H1 (cell line): ENCODE measurements around the gene MAP10. TPM values are rescaled to one million over a fixed set of nuclear protein-coding genes. Genes with fewer than 3 reads are reported as not detected.

Source experiments
- BCL11A ChIP-seq, 2 experiments: IDR thresholded peaks; one replicate each; pipeline ENCODE4 v1.6.1; 2011; ENCODE audit warnings: low read depth in 2 of 2, low read length in 2 of 2, mild to moderate bottlenecking in 2 of 2
- CHD7 ChIP-seq: fragments of 300-600 bp; sonication (generic); IDR thresholded peaks from 2 replicates; pipeline ENCODE4 v1.7.1; 2012; ENCODE audit warnings: low read length, moderate library complexity, mild to moderate bottlenecking, inconsistent platforms; ENCODE audit not compliant: insufficient replicate concordance
- E2F6 ChIP-seq: IDR thresholded peaks from 2 replicates; pipeline ENCODE4 v1.6.1; 2012; ENCODE audit warnings: inconsistent platforms
- GABPA ChIP-seq: IDR thresholded peaks from 2 replicates; pipeline ENCODE4 v1.6.1; 2011; ENCODE audit warnings: mild to moderate bottlenecking, low read length, moderate library complexity, borderline replicate concordance; ENCODE audit not compliant: insufficient read depth
- KDM4A ChIP-seq: IDR thresholded peaks from one replicate; pipeline ENCODE4 v1.7.1; 2012; ENCODE audit warnings: low read depth, mild to moderate bottlenecking, moderate library complexity, low read length, inconsistent platforms; ENCODE audit not compliant: severe bottlenecking
- MAFK ChIP-seq: IDR thresholded peaks from 2 replicates; pipeline ENCODE4 v1.6.1; 2012; ENCODE audit warnings: low read depth, mild to moderate bottlenecking, improper control_type of control experiment, low read length
- POU5F1 ChIP-seq: IDR thresholded peaks from 2 replicates; pipeline ENCODE4 v1.6.1; 2011; ENCODE audit warnings: low read depth, mild to moderate bottlenecking, low read length, moderate library complexity
- SRF ChIP-seq: IDR thresholded peaks from 2 replicates; pipeline ENCODE4 v1.6.1; 2011; ENCODE audit warnings: mild to moderate bottlenecking, low read depth, low read length, moderate library complexity
- polyA plus RNA-seq, 7 experiments: library from polyadenylated mRNA; depleted of rRNA in 3 of 7; stranded (reverse) in 5 of 7; unstranded in 2 of 7; fragments of >200 nt in 5 of 7; fragments of 200-250 nt in 2 of 7; gene quantifications; 1 replicate in 5 of 7; 2 replicates in 1 of 7; 4 replicates in 1 of 7; pipeline versions ENCODE4 v1.2.1 to v1.2.3, GENCODE V29; 2011 to 2013; ENCODE audit warnings: missing spikeins in 2 of 7, mixed read lengths in 2 of 7
- total RNA-seq: library from RNA; stranded (reverse); fragmentation: NEBNext Ultra II Directional; extraction: Animal tissue kit (Norgen Biotek cat#: 25700); gene quantifications from 2 replicates; pipeline ENCODE4 v1.2.1, GENCODE V29; 2021
- TF ChIP-seq, protein P1 (sequence below): IDR thresholded peaks from 2 replicates; pipeline ENCODE4 v1.6.1; 2011; ENCODE audit warnings: low read depth, mild to moderate bottlenecking, low read length; ENCODE audit not compliant: insufficient read depth

The MAP10 gene
- total and polyA plus RNA-seq, 2 of the 8 experiments (the other 6 are each of a cell fraction or from before 2014, with no cell fraction given) = 1.5 to 3.5 TPM

DNA sequence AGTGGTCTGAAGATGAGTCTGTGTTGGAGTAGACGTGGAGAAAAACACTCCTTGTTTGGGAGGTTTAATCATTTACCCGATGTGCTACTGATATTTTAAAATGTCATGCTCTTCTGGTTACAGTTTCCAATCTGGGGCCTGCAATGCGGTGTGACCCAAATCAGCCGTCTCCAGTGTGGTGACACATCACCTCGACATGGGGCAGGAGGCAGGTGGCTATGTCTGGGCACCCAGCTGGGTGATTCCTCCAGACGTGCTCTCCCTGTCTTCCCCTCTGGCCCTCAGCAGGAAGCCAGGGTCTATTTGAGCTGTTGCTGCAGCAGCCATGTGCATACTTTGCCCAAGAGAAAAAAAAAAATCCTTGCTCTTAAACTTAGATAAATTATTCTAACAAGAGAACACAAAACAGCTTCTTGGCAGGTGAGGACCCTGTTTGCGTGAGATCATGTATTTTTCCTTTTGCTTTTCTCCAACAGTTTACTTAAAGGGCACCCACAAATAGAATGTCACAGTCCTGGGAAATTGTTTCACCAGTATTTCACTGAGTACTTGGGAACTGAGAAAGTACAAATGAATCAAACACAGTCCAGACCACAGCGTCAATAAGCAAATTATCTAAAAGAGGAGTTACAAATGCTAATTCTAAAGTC is 38.9 kb upstream of the MAP10 start (continued):
- no peak for TF ChIP-seq CHD7
- no peak for TF ChIP-seq BCL11A (IDR thresholded peaks at IDR 0.05; ENCODE audit: low read depth in 2 of 2, low read length in 2 of 2)
- TF ChIP-seq E2F6 = no peak
- TF ChIP-seq SRF = no peak
- TF ChIP-seq, protein P1, sequence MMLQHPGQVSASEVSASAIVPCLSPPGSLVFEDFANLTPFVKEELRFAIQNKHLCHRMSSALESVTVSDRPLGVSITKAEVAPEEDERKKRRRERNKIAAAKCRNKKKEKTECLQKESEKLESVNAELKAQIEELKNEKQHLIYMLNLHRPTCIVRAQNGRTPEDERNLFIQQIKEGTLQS = no peak
- TF ChIP-seq MAFK = no peak
- no peak for TF ChIP-seq GABPA
- TF ChIP-seq POU5F1 = no peak
- TF ChIP-seq KDM4A = no peak
